ENCODE results near the gene SLC16A9.
"Not testable (repeated sequence)": the region's sequence is repeated elsewhere in the genome, so short reads cannot be mapped to it uniquely, and the experiment has no call there.

Gene SLC16A9

DNA sequence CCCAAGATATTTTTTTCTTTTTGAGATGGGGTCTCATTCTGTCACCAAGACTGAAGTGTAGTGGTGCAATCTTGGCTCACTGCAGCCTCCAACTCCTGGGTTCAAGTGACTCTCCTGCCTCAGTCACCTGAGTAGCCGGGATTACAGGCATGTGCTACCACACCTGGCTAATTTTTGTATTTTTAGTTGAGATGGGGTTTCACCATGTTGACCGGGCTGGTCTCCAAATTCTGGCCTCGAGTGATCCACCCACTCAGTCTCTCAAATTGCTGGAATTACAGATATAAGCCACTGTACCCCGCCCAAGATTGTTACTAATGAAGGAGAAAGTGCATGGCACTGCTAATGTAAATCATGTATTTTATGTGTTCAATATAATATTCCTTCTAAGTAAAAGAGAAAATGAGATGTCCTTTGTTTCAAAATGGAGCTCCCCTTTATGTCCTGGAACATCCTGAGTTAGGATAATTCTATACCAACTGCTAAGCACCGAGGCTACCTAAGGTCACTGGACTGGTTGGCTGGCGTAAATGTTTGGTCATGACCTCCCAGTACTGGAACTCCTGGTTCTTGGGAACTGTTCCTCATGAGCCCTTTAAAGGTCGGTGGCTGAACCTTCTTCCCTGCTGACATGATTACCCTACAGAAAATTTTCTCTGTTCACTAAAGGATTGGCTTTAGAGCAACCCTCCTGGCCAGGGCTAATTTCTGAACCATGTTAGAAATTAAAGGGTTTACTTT lies 59.9 kb downstream of the SLC16A9 start:
- no peak for ATAC-seq
- no peak for TF ChIP-seq TCF4 (CRISPR knock-in tag; IDR thresholded peaks at IDR 0.05; ENCODE audit: borderline replicate concordance)
- no peak for TF ChIP-seq ISL1 (CRISPR knock-in tag; IDR thresholded peaks at IDR 0.05)
- no peak for TF ChIP-seq ZFP30 (CRISPR knock-in tag; IDR thresholded peaks at IDR 0.05)
- no peak for TF ChIP-seq ZNF8 (CRISPR knock-in tag; IDR thresholded peaks at IDR 0.05)
- TF ChIP-seq ESRRG (CRISPR knock-in tag; IDR thresholded peaks at IDR 0.05) = no peak
- no peak for TF ChIP-seq GLIS3 (CRISPR knock-in tag; IDR thresholded peaks at IDR 0.05)
- TF ChIP-seq ARNTL (CRISPR knock-in tag; IDR thresholded peaks at IDR 0.05; ENCODE audit: borderline replicate concordance, low read depth) = no peak
- TF ChIP-seq, protein P1, sequence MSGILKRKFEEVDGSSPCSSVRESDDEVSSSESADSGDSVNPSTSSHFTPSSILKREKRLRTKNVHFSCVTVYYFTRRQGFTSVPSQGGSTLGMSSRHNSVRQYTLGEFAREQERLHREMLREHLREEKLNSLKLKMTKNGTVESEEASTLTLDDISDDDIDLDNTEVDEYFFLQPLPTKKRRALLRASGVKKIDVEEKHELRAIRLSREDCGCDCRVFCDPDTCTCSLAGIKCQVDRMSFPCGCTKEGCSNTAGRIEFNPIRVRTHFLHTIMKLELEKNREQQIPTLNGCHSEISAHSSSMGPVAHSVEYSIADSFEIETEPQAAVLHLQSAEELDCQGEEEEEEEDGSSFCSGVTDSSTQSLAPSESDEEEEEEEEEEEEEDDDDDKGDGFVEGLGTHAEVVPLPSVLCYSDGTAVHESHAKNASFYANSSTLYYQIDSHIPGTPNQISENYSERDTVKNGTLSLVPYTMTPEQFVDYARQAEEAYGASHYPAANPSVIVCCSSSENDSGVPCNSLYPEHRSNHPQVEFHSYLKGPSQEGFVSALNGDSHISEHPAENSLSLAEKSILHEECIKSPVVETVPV (CRISPR knock-in tag; IDR thresholded peaks at IDR 0.05) = no peak
- TF ChIP-seq TOX (CRISPR knock-in tag; IDR thresholded peaks at IDR 0.05; ENCODE audit: borderline replicate concordance) = no peak
- TF ChIP-seq, protein P2, sequence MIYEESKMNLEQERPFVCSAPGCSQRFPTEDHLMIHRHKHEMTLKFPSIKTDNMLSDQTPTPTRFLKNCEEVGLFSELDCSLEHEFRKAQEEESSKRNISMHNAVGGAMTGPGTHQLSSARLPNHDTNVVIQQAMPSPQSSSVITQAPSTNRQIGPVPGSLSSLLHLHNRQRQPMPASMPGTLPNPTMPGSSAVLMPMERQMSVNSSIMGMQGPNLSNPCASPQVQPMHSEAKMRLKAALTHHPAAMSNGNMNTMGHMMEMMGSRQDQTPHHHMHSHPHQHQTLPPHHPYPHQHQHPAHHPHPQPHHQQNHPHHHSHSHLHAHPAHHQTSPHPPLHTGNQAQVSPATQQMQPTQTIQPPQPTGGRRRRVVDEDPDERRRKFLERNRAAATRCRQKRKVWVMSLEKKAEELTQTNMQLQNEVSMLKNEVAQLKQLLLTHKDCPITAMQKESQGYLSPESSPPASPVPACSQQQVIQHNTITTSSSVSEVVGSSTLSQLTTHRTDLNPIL (CRISPR knock-in tag; IDR thresholded peaks at IDR 0.05; ENCODE audit: low read depth) = no peak
- TF ChIP-seq ZNF565 (CRISPR knock-in tag; conservative IDR thresholded peaks at IDR 0.05; ENCODE audit: low read depth) = no peak
- no peak for TF ChIP-seq BACH2 (CRISPR knock-in tag; IDR thresholded peaks at IDR 0.05; ENCODE audit: borderline replicate concordance)
- no peak for TF ChIP-seq ZFP3 (CRISPR knock-in tag; IDR thresholded peaks at IDR 0.05)
- no peak for TF ChIP-seq ZNF70 (CRISPR knock-in tag; IDR thresholded peaks at IDR 0.05)
- TF ChIP-seq, protein P3, sequence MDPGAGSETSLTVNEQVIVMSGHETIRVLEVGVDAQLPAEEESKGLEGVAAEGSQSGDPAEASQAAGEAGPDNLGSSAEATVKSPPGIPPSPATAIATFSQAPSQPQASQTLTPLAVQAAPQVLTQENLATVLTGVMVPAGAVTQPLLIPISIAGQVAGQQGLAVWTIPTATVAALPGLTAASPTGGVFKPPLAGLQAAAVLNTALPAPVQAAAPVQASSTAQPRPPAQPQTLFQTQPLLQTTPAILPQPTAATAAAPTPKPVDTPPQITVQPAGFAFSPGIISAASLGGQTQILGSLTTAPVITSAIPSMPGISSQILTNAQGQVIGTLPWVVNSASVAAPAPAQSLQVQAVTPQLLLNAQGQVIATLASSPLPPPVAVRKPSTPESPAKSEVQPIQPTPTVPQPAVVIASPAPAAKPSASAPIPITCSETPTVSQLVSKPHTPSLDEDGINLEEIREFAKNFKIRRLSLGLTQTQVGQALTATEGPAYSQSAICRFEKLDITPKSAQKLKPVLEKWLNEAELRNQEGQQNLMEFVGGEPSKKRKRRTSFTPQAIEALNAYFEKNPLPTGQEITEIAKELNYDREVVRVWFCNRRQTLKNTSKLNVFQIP (CRISPR knock-in tag; IDR thresholded peaks at IDR 0.05; ENCODE audit: borderline replicate concordance, low read depth) = no peak
- TF ChIP-seq OSR1 (CRISPR knock-in tag; IDR thresholded peaks at IDR 0.05) = no peak
- TF ChIP-seq ZC3H10 (CRISPR knock-in tag; IDR thresholded peaks at IDR 0.05) = no peak

DNA sequence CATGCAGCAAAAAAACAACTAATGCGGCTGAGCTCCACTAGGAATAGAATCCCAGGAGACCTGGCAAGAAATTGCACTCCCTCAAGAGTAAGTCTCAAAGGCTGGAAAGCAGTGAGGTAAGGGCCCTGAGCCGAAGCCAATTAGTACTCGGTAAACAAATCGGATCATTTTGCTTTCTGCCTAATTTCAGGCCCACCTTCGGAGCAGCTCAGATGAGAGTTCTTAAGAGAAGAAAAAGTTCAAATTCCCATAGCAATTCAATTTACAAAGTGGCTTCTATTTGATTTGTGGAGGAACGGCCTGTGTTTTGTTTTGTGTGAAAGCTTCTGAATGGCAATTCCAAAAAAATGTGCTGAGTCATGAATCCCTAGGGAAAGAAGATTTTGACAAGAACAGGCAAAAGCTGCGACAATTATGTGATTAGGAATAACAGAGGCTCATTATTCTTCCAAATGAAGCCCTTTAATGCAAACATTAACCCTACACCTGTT lies 60.9 kb downstream of the SLC16A9 start:
- no peak for TF ChIP-seq OSR1 (CRISPR knock-in tag; IDR thresholded peaks at IDR 0.05)
- TF ChIP-seq BACH2 (CRISPR knock-in tag; IDR thresholded peaks at IDR 0.05; ENCODE audit: borderline replicate concordance) = peak; percentile 59; the same call in 1 of the 2 replicates
- TF ChIP-seq TOX (CRISPR knock-in tag; IDR thresholded peaks at IDR 0.05; ENCODE audit: borderline replicate concordance) = no peak
- no peak for TF ChIP-seq TCF4 (CRISPR knock-in tag; IDR thresholded peaks at IDR 0.05; ENCODE audit: borderline replicate concordance)
- ATAC-seq = no peak

DNA sequence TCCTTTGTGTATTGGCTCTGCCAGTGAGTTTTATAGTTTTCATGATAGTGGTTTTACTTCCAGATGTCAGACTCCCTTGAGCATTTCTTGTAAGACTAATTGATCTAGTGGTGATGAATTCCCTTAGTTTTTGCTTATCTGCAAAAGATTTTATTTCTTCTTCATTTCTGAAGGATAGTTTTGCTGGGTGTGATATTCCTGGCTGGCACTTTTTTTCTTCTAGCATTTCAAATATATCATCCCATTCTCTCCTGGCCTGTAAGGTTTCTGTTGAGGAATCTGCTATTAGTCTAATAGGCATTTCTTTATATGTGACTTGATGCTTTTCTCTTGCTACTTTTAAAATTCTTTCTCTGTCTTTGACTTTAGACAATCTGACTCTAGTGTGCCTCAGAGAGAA lies 64.8 kb downstream of the SLC16A9 start:
- TF ChIP-seq, protein P4, sequence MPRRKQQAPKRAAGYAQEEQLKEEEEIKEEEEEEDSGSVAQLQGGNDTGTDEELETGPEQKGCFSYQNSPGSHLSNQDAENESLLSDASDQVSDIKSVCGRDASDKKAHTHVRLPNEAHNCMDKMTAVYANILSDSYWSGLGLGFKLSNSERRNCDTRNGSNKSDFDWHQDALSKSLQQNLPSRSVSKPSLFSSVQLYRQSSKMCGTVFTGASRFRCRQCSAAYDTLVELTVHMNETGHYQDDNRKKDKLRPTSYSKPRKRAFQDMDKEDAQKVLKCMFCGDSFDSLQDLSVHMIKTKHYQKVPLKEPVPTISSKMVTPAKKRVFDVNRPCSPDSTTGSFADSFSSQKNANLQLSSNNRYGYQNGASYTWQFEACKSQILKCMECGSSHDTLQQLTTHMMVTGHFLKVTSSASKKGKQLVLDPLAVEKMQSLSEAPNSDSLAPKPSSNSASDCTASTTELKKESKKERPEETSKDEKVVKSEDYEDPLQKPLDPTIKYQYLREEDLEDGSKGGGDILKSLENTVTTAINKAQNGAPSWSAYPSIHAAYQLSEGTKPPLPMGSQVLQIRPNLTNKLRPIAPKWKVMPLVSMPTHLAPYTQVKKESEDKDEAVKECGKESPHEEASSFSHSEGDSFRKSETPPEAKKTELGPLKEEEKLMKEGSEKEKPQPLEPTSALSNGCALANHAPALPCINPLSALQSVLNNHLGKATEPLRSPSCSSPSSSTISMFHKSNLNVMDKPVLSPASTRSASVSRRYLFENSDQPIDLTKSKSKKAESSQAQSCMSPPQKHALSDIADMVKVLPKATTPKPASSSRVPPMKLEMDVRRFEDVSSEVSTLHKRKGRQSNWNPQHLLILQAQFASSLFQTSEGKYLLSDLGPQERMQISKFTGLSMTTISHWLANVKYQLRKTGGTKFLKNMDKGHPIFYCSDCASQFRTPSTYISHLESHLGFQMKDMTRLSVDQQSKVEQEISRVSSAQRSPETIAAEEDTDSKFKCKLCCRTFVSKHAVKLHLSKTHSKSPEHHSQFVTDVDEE (CRISPR knock-in tag; IDR thresholded peaks at IDR 0.05) = no peak
- TF ChIP-seq ZC3H10 (CRISPR knock-in tag; IDR thresholded peaks at IDR 0.05) (no peak), PPARA (CRISPR knock-in tag; IDR thresholded peaks at IDR 0.05; ENCODE audit: borderline replicate concordance) (no peak)
- no peak for ATAC-seq

DNA sequence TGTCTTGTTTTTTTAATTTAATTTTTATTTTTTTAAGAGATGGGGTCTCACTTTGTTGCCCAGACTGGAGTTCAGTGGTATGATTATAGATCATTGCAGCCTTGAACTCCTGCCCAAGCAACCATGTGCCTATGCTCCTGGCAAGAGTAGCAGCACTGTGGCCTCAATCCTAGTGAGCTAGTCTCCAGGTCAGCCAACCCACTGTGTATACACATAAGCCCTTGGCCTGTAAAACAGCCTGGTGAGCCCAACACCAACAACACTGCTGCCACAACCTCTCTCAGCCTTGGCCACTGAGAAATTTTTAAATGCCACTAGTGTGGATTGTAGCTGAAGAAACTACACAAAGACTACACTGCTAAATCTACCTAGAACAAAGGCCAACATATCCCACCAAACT lies 68.0 kb downstream of the SLC16A9 start:
- ATAC-seq = not testable (repeated sequence)
